ENCODE data around the gene CACNA1A.

Gene CACNA1A

GRCh38 chr19:13356686-13357280, 149.5 kb downstream of the CACNA1A start:
- DNase-seq, result no peak

DNA sequence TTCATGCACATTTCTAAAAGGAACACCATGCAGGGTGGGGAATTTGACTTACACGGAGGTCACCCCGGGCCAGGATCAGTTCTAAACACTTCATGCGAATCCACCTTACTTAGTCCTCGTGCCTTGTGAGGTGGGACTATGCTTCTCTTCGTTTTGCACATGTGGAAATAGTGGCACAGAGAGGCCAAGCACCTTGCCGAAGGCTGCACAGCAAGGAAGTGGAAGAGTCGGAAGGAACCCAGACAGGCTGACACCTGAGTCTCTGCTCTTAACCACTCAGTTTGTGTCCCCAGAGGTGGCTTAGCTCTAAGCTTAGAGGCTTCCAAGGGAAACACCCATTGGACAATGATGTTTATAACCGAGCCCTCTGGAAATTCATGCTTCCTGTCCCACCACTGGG, 150.1 kb downstream of the CACNA1A start:
- no peak for DNase-seq

- DNase-seq, result no peak
Observed at GRCh38 chr19:13355356-13355755, 150.9 kb downstream of the CACNA1A start.

- no peak for DNase-seq
Observed at GRCh38 chr19:13353625-13354024, 152.7 kb downstream of the CACNA1A start.

GRCh38 chr19:13350759-13351158, 155.5 kb downstream of the CACNA1A start:
- DNase-seq, result no peak

- DNase-seq, result no peak
Observed at GRCh38 chr19:13350072-13350471, 156.2 kb downstream of the CACNA1A start.

- DNase-seq, result no peak
Observed at GRCh38 chr19:13347367-13347766, 158.9 kb downstream of the CACNA1A start.

DNA sequence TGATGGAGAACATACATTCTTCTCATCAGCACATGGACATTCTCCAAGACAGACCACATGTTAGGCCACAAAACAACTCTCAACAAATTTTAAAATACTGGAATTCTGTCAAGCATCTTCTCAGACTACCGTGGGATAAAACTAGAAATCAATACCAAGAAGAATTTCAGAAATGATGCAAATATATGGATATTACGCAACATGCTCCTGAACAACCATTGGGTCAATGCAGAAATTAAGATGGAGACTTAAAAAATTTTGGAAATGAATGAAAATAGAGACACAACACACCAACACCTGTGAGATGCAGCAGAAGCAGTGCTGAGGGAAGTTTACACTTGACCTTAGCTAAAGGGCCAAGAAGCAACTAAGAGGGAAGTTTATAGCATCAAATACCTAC, 162.8 kb downstream of the CACNA1A start:
- DNase-seq, result no peak

DNA sequence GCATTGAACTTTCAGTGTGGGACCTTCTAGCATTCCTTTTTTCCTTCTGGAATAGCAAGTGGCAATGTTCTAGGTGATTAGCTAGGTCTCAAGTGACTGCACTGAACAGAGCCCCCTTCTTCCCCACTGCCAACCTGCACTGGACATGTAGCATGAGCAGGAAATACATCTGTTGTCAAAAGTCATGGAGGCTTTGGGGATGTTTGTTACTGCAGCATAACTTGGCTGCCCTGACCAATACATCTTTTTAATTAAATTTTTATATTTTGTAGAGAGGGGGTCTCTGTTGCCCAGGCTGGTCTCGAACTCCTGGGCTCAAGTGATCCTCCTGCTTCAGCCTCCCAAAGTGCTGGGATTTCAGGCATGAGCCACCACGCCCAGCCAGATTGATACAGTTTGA, 163.6 kb downstream of the CACNA1A start:
- no peak for DNase-seq

- no peak for DNase-seq
Observed at GRCh38 chr19:13339869-13340268, 166.4 kb downstream of the CACNA1A start.

DNA sequence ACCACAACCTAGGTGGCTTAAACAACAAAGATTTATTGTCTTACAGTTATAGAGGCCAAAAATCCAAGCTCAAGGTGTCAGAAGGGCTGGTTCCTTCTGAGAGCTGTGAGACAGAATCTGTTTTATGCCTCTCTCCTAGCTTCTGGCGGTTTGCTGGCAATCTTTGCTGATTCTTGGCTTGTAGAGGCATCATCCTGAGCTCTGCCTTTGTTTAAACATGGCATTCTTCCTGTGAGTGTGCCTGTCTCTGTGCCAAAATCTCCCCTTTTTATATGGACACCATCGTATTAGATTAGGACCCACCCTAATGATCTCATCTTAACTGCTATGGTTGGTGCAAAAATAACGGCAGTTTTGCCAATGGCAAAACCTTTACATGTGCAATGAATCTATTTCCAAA, 169.1 kb downstream of the CACNA1A start:
- no peak for DNase-seq

GRCh38 chr19:13334801-13335481, 171.3 kb downstream of the CACNA1A start:
- DNase-seq, result no peak

DNA sequence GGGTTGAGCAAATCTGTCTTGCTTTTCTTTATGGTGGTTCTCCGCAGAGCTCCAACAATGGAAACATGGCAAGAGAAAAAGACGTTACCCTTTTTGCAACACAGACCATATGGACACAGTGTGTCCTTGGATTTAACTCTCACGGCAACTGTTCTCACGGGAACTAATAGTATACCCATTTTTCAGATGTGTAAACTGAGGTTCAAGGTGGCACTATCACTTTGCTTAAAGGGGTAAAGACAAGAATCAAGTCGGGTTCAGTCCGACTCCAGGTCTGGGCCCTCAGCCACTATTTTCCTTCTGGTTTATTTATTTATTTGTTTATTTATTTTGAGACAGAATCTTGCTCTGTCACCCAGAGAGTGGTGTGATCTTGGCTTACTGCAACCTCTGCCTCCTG, 176.0 kb downstream of the CACNA1A start:
- DNase-seq, result no peak

DNA sequence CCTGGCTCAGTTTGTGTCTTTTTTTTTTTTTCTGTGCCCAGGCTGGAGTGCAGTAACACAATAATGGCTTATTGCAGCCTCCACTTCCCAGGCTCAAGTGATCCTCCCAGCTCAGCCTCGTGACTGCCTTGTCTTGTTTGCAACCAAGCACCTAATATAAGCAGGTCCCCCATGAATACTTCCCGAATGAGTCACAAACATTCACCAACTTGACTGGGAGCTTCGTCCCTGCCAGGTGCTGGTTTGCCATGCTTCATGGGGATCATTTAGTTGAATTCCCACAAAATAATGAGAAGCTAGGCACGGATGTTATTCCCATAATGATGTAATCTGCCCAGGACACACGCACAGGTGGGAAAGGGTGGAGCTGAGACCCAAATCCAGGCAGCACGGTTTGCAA, 176.5 kb downstream of the CACNA1A start:
- DNase-seq, result no peak

- DNase-seq, result no peak
Observed at GRCh38 chr19:13328241-13328640, 178.0 kb downstream of the CACNA1A start.

GRCh38 chr19:13319526-13319925, 186.8 kb downstream of the CACNA1A start:
- no peak for DNase-seq

DNA sequence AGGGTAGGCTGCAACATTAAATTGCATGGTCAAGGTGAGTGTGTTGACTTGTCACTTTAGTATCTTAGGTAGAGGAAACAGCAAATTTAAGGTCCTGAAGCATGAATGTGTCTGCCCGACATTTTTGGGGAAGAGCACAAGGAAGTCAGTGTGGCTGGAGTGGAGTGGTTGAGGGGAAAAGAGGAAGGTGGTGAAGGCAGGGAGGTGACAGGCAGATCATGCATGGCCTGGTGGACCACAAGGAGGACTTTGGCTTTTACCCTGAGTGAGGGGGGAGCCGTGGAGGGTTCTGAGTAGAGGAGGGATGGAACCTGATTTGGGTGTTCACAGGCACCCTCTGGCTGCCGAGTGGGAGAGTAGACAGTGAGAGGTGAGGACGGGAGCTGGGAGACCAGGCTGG, 188.1 kb downstream of the CACNA1A start:
- DNase-seq, result no peak

- no peak for DNase-seq
Observed at GRCh38 chr19:13315495-13315894, 190.8 kb downstream of the CACNA1A start.

DNA sequence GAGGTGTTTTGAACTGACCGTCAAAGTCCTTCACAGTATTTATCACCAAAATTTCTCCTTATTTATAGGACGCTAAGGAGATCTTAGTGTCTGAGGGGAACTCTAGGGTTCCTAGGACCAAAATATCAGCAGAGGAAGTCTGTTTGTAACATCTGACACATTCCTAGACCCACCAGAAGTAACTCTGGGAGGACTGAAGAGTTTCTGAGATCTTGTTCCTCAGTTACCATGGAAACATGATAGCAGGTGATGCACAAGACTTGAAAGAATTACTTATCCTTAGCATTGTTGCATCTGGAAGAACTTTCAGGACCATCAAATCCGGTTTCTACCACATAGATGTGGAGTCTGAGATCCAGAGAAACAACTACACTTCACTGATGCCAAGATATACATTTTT, 191.5 kb downstream of the CACNA1A start:
- DNase-seq, result no peak

DNA sequence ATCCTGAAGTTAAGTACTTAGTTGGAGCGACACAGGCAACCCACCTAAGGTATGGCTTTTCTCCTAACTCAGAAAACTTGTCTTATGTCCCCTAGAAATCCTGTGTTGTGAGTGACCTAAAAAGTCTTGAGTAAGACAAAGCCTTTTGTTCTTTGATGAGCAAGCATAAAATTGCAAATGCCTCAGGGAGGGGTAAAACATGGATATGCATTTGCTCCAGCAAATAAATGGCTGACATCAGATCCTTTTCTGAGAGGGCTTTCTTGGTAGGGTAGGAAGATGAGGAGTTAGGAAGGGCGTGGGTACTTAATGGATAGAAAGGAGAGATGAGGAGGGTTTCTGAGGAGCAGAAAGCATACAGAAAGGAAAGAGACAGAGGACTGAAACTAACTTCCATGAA, 192.4 kb downstream of the CACNA1A start:
- DNase-seq, result no peak

DNA sequence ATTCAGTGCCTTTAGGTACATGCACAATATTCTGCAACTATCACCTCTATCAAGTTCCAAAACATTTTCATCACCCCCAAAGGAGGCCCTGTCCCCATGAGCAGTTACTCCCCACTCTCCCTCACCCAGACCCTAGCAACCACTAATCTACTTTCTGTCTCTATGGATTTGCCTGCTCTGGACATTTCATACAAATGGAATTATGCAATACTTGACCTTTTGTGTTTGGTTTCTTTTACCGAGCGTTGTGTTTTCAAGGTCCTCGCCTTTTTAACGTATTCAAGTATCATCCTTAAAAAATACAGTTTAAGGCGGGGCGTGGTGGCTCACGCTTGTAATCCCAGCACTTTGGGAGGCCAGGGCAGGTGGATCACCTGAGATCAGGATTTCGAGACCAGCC, 196.4 kb downstream of the CACNA1A start:
- DNase-seq, result no peak

DNA sequence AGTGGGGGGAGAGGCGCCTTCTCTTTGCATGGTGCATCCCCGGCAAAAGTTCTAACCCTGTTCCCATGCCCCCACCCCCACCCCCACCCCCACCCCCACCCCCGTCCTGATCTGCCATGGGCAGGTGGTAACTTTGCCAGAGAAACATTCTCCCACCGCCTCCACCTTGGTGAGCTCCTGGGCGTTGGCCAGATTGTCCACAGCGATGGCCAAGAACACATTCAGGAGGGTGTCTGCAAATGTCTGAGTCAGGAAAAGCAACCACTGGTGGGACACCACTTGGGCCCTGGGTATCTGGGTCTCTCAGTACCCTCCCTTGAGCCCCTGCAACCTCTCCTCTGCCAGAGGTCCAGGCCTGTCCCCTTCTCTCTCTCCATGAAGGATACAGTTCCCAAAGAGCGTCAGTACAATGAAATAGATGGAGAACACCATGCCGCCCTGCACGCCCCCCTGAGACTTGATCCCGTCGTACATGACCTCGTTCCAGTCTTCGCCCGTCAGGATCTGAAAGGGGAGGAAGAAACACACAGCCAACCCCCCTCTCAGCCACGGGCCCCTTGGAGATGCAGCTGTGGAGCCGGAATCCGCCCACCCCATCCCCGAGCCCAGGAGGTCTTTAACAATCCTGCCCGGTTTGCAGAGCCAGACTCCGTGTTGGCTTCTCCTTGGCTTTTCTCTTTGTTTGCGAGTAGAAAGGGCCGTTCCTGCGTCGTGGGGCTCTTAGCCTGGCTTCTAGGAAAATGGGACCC, 202.7 kb downstream of the CACNA1A start:
- no peak for DNase-seq

- DNase-seq, result no peak
Observed at GRCh38 chr19:13302526-13303270, 203.6 kb downstream of the CACNA1A start.
